ENCODE measurements around the gene SLC28A2.

Gene SLC28A2

DNA sequence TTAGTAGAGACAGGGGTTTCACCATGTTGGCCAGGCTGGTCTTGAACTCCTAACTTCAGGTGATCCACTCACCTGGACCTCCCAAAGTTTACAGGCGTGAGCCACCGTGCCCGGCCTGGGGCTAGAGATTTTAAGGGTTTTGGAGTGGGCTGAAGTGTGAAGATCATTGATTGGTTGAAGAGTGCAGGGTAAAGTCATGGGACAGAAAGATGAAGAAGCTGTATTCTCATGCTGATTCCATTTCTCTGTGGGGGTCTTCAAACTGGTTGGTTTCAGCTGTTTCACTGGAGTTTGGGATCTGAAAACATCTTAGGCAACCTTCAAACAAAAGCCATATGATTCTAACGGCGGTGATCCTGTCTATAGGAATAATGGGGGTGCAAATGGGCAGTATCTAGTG is 74.2 kb downstream of the SLC28A2 start:
- DNase-seq (ENCODE audit: low read depth in 2 of 2), result no peak

DNA sequence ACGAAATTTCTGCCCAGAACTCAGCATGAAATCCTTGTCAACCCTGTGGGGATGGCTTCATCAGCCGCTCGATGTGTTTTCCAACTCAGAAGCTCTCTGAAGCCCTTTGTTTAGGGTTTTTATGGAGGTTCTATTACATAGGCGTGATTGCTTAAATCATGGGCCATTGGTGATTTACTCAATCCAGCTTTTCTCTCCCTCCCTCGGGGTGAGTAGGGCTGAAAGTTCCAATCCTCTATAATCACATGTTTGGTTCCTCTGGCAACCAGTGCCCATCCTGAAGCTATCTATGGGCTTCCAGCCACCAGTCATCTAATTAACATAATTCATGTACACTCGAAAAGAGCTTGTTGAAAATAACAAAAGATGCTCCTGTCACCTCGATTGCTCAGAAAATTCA is 74.7 kb downstream of the SLC28A2 start:
- DNase-seq (ENCODE audit: low read depth in 2 of 2), result no peak
